ENCODE data around the gene XKR8.

The XKR8 gene

GRCh38 chr1:27959792-27960603 is at the start of gene XKR8:
Gene XKR8 (plus strand): TSS chr1:27959973. CDS start chr1:27960070, 97 bp downstream.
- peak; percentile 83 for DNase-seq

GRCh38 chr1:27912429-27912828 is 47.3 kb upstream of the XKR8 start:
- no peak for DNase-seq

- no peak for DNase-seq
Measured at GRCh38 chr1:27915082-27915575, 44.6 kb upstream of the XKR8 start.

GRCh38 chr1:27922272-27922671 is 37.5 kb upstream of the XKR8 start:
- DNase-seq = no peak

GRCh38 chr1:27928216-27928954 is 31.4 kb upstream of the XKR8 start:
- no peak for DNase-seq

GRCh38 chr1:27931184-27931583 is 28.6 kb upstream of the XKR8 start:
- no peak for DNase-seq

GRCh38 chr1:27931759-27932158 is 28.0 kb upstream of the XKR8 start:
- DNase-seq = no peak

- DNase-seq = no peak
Measured at GRCh38 chr1:27934818-27935549, 24.8 kb upstream of the XKR8 start, which contains the start of gene SMPDL3B. Gene SMPDL3B (plus strand): TSS chr1:27935000. CDS start chr1:27935184, 184 bp downstream.

- no peak for DNase-seq
Measured at GRCh38 chr1:27935721-27936120, 24.1 kb upstream of the XKR8 start.

GRCh38 chr1:27936370-27936769 is 23.4 kb upstream of the XKR8 start:
- DNase-seq = no peak

- DNase-seq = no peak
Measured at GRCh38 chr1:27937524-27937836, 22.3 kb upstream of the XKR8 start.

- DNase-seq = no peak
Measured at GRCh38 chr1:27938488-27938887, 21.3 kb upstream of the XKR8 start.

GRCh38 chr1:27940297-27940696 is 19.5 kb upstream of the XKR8 start:
- DNase-seq = peak; percentile 72

GRCh38 chr1:27940870-27941560 is 18.8 kb upstream of the XKR8 start:
- no peak for DNase-seq

- DNase-seq = no peak
Measured at GRCh38 chr1:27941671-27942540, 17.9 kb upstream of the XKR8 start.

GRCh38 chr1:27945020-27945419 is 14.8 kb upstream of the XKR8 start:
- DNase-seq = no peak

GRCh38 chr1:27949027-27949426 is 10.7 kb upstream of the XKR8 start:
- DNase-seq = no peak

GRCh38 chr1:27951396-27951795 is 8.4 kb upstream of the XKR8 start:
- DNase-seq = no peak

- DNase-seq = no peak
Measured at GRCh38 chr1:27952147-27952546, 7.6 kb upstream of the XKR8 start.

GRCh38 chr1:27954186-27954585 is 5.6 kb upstream of the XKR8 start:
- DNase-seq = no peak

- DNase-seq = no peak
Measured at GRCh38 chr1:27955076-27955475, 4.7 kb upstream of the XKR8 start.

- DNase-seq = no peak
Measured at GRCh38 chr1:27956761-27957160, 3.0 kb upstream of the XKR8 start.
